Measurements from ENCODE around the gene MFAP5. TPM values are rescaled to one million over a fixed set of nuclear protein-coding genes. Genes with fewer than 3 reads are reported as not detected.

MFAP5 gene
- total RNA-seq, 1 experiment from 2014 or later: 0.26 TPM

GRCh38 chr12:8677362-8677761, 14.7 kb upstream of the MFAP5 start:
- no peak overlapping the region for H3K14ac ChIP-seq (ENCODE audit: insufficient read depth, low read length)
- DNase-seq: no peak
- H3K27me3 ChIP-seq (ENCODE audit: insufficient read depth, low read length): no peaks in the 10 kb centered on the region
- no peak overlapping the region for H2BK15ac ChIP-seq (ENCODE audit: low read depth, low read length)
- H2BK120ac ChIP-seq (ENCODE audit: low read depth, low read length, poor library complexity, severe bottlenecking): no peak overlapping the region
- Mint-ChIP-seq H3K4me3 (no peak overlapping the region), H3K9me3 (peaks cover 0 to under 1% of the 10 kb centered on the region in 2 experiments; a peak in 1 of 5 replicates), H3K4me1 (peaks cover 21 to 28% of the 10 kb centered on the region in 2 experiments), H3K27ac (no peak overlapping the region), H3K36me3 (ENCODE audit: insufficient read depth in 1 of 3, low read depth in 3 of 3) (no peaks in the 10 kb centered on the region), H3K27me3 (ENCODE audit: low read depth) (no peaks in the 10 kb centered on the region)
- no peak overlapping the region for H4K8ac ChIP-seq (replicated peaks; ENCODE audit: insufficient read length, low read depth, low read length)
- H3K56ac ChIP-seq (ENCODE audit: insufficient read length, low read depth, low read length): no peak overlapping the region
- no peaks in the 10 kb centered on the region for H3K79me2 ChIP-seq (ENCODE audit: insufficient read depth, low read length)
- H3K27ac ChIP-seq (ENCODE audit: insufficient read length, low read depth, low read length): no peak overlapping the region
- no peak overlapping the region for H2AK5ac ChIP-seq (ENCODE audit: insufficient read length, low read length)
- H3K79me1 ChIP-seq (ENCODE audit: insufficient read depth, low read depth, low read length, poor library complexity, severe bottlenecking): no peaks in the 10 kb centered on the region
- no peaks in the 10 kb centered on the region for H3K23me2 ChIP-seq (ENCODE audit: insufficient read length, low read depth, low read length, poor library complexity, severe bottlenecking)
- H2BK12ac ChIP-seq (ENCODE audit: insufficient read length, low read depth, low read length): no peak overlapping the region
- H4K5ac ChIP-seq (ENCODE audit: insufficient read length, low read depth, low read length): no peak overlapping the region
- no peak overlapping the region for H3T11ph ChIP-seq (ENCODE audit: low read length)
- H3K4me2 ChIP-seq (ENCODE audit: insufficient read depth, insufficient read length, low read length): no peak overlapping the region
- no peak overlapping the region for H3K23ac ChIP-seq (ENCODE audit: insufficient read length, low read depth, low read length)
- H2AFZ ChIP-seq (ENCODE audit: low read length): no peak overlapping the region
- H4K91ac ChIP-seq (ENCODE audit: insufficient read length, low read depth, low read length): no peak overlapping the region
- H2BK5ac ChIP-seq (ENCODE audit: insufficient read length, low read length): no peak overlapping the region
- TF ChIP-seq CTCF (conservative IDR thresholded peaks at IDR 0.05): no peak
- H2BK20ac ChIP-seq (ENCODE audit: low read depth, low read length, poor library complexity, severe bottlenecking): no peak overlapping the region
- no peaks in the 10 kb centered on the region for H3K9me3 ChIP-seq (ENCODE audit: control insufficient read depth, low read depth, low read length)
- H3K4ac ChIP-seq (ENCODE audit: low read depth, low read length): no peak overlapping the region
- no peaks in the 10 kb centered on the region for H4K20me1 ChIP-seq (ENCODE audit: control insufficient read depth, insufficient read depth, insufficient read length)
- H3K4me1 ChIP-seq (ENCODE audit: insufficient read depth, low read length): peaks cover 5% of the 10 kb centered on the region; the same call in 1 of the 2 replicates
- H3K18ac ChIP-seq (ENCODE audit: insufficient read length, low read depth, low read length): no peak overlapping the region
- no peak overlapping the region for H3K9ac ChIP-seq (ENCODE audit: extremely low read depth, insufficient read length, low read length)
- WGBS (ENCODE audit: extremely low coverage, insufficient read length, low lambda C conversion rate): no CpG with 5 or more reads among the region's 3 CpGs
